Mammary epithelial cell (primary cell): ENCODE results near the gene DMD.

Experiments
- CTCF ChIP-seq, 2 donors: IDR thresholded peaks in 1 of 2; conservative IDR thresholded peaks in 1 of 2; 2 replicates each; pipeline ENCODE4 v1.5.1; 2011 to 2012; ENCODE audit warnings: inconsistent platforms in 2 of 2, low read length in 2 of 2, mild to moderate bottlenecking in 2 of 2, control low read depth in 1 of 2, low read depth in 1 of 2; ENCODE audit not compliant: insufficient read depth in 1 of 2; ENCODE audit errors: extremely low read depth in 1 of 2
- EZH2 ChIP-seq: IDR thresholded peaks from 2 replicates; pipeline ENCODE4 v1.6.1; 2012; ENCODE audit warnings: low read length, inconsistent platforms, borderline replicate concordance

GRCh38 chrX:31123335-31123734 lies 2088.0 kb downstream of the DMD start:
- TF ChIP-seq EZH2 (no peak), CTCF (conservative IDR thresholded peaks at IDR 0.05 in 1 of 2, IDR thresholded peaks at IDR 0.05 in 1 of 2; ENCODE audit: extremely low read depth in 1 of 2, insufficient read depth in 1 of 2, low read depth in 1 of 2, low read length in 2 of 2) (no peak)
